HEK293 (cell line): Measurements from ENCODE around the gene TSPAN13.

Source experiments
- ZNF311 ChIP-seq: fragments of 450-650 bp; formaldehyde crosslinking; IDR thresholded peaks from 2 replicates; pipeline ENCODE4 v1.5.1; 2017; ENCODE audit warnings: missing biosample characterization, missing genetic modification characterization, borderline replicate concordance
- ZNF837 ChIP-seq: fragments of 450-650 bp; formaldehyde crosslinking; IDR thresholded peaks from 2 replicates; pipeline ENCODE4 v1.5.1; 2016; ENCODE audit warnings: missing biosample characterization, missing genetic modification characterization
- TF ChIP-seq, protein P1 (sequence below): fragments of 450-650 bp; formaldehyde crosslinking; IDR thresholded peaks from 2 replicates; pipeline ENCODE4 v1.5.1; 2016; ENCODE audit warnings: missing biosample characterization, missing genetic modification characterization
- TF ChIP-seq, protein P2 (sequence below): fragments of 450-650 bp; formaldehyde crosslinking; IDR thresholded peaks from 2 replicates; pipeline ENCODE4 v1.5.1; 2016; ENCODE audit warnings: missing biosample characterization, missing genetic modification characterization

DNA sequence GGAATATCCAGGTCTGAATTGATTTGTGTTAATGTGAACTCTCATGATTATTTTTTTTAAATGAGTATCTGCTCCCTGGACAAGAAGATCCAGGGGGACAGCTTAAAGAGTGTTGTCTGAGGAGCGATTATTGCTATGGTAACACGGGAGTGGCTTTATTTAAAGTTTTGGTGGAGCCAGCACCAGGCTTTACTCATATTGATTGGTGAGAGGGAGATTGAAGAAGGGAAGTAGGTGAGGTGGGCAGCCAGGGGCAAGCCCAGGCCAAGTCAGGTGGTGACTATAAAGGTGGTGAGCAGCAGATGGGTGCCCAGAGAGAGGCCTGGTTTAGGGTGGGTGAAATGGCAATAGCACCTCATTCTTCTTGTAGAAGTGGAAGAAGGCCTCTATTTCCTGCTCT, 61.4 kb downstream of the TSPAN13 start:
- TF ChIP-seq, protein P1, sequence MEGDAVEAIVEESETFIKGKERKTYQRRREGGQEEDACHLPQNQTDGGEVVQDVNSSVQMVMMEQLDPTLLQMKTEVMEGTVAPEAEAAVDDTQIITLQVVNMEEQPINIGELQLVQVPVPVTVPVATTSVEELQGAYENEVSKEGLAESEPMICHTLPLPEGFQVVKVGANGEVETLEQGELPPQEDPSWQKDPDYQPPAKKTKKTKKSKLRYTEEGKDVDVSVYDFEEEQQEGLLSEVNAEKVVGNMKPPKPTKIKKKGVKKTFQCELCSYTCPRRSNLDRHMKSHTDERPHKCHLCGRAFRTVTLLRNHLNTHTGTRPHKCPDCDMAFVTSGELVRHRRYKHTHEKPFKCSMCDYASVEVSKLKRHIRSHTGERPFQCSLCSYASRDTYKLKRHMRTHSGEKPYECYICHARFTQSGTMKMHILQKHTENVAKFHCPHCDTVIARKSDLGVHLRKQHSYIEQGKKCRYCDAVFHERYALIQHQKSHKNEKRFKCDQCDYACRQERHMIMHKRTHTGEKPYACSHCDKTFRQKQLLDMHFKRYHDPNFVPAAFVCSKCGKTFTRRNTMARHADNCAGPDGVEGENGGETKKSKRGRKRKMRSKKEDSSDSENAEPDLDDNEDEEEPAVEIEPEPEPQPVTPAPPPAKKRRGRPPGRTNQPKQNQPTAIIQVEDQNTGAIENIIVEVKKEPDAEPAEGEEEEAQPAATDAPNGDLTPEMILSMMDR (tag by site-specific recombination), result no peak
- TF ChIP-seq ZNF311 (tag by site-specific recombination) (no peak), ZNF837 (tag by site-specific recombination) (no peak)
- TF ChIP-seq, protein P2, sequence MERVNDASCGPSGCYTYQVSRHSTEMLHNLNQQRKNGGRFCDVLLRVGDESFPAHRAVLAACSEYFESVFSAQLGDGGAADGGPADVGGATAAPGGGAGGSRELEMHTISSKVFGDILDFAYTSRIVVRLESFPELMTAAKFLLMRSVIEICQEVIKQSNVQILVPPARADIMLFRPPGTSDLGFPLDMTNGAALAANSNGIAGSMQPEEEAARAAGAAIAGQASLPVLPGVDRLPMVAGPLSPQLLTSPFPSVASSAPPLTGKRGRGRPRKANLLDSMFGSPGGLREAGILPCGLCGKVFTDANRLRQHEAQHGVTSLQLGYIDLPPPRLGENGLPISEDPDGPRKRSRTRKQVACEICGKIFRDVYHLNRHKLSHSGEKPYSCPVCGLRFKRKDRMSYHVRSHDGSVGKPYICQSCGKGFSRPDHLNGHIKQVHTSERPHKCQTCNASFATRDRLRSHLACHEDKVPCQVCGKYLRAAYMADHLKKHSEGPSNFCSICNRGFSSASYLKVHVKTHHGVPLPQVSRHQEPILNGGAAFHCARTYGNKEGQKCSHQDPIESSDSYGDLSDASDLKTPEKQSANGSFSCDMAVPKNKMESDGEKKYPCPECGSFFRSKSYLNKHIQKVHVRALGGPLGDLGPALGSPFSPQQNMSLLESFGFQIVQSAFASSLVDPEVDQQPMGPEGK (tag by site-specific recombination), result no peak
